CD14-positive monocyte (primary cell): Measurements from ENCODE around the gene PRKN. TPM values are rescaled to one million over a fixed set of nuclear protein-coding genes. Genes with fewer than 3 reads are reported as not detected.

Experiments used
- DNase-seq, 3 donors: peaks; one replicate each; pipeline ENCODE4 v3.0.0-alpha.2; 2011 to 2022
- H2AFZ ChIP-seq: 2 replicates; pipeline ENCODE4 v1.6.0; 2012; ENCODE audit warnings: mild to moderate bottlenecking, low read depth, low read length, inconsistent platforms; ENCODE audit not compliant: insufficient read depth, poor library complexity, severe bottlenecking
- H3K27ac ChIP-seq, 2 donors: 1 replicate in 1 of 2; 2 replicates in 1 of 2; pipeline ENCODE4 v1.5.1; 2012 to 2013; ENCODE audit warnings: low read length in 2 of 2, control low read depth in 1 of 2, inconsistent platforms in 1 of 2, low read depth in 1 of 2, mild to moderate bottlenecking in 1 of 2
- H3K27me3 ChIP-seq, 2 donors: one replicate each; pipeline versions ENCODE4 v1.6.0 to v1.6.1; 2011 to 2013; ENCODE audit warnings: low read length in 2 of 2; ENCODE audit not compliant: control insufficient read depth in 2 of 2, insufficient read depth in 2 of 2
- H3K36me3 ChIP-seq, 2 donors: replicated peaks in 1 of 2; 1 replicate in 1 of 2; 2 replicates in 1 of 2; pipeline versions ENCODE4 v1.5.1 to v1.6.1; 2012 to 2013; ENCODE audit warnings: low read length in 2 of 2, control low read depth in 1 of 2, inconsistent platforms in 1 of 2, mild to moderate bottlenecking in 1 of 2; ENCODE audit not compliant: insufficient read depth in 2 of 2, control insufficient read depth in 1 of 2
- H3K4me1 ChIP-seq, 2 donors: 1 replicate in 1 of 2; 2 replicates in 1 of 2; pipeline versions ENCODE4 v1.5.1 to v1.6.1; 2012 to 2013; ENCODE audit warnings: low read length in 2 of 2, control low read depth in 1 of 2, inconsistent platforms in 1 of 2, mild to moderate bottlenecking in 1 of 2, moderate library complexity in 1 of 2; ENCODE audit not compliant: insufficient read depth in 2 of 2, control insufficient read depth in 1 of 2
- H3K4me2 ChIP-seq: replicated peaks from 2 replicates; pipeline ENCODE3; 2012; ENCODE audit warnings: low read length, moderate library complexity, mild to moderate bottlenecking; ENCODE audit not compliant: poor library complexity, severe bottlenecking; ENCODE audit errors: extremely low read depth
- H3K4me3 ChIP-seq, 3 experiments: fragments of 200-600 bp in 1 of 3; sonication (generic) in 1 of 3; replicated peaks in 1 of 3; 1 replicate in 2 of 3; 2 replicates in 1 of 3; pipeline ENCODE4 v1.5.1; 2011 to 2013; ENCODE audit warnings: low read length in 3 of 3, mild to moderate bottlenecking in 3 of 3, control low read depth in 2 of 3, low read depth in 2 of 3, inconsistent platforms in 1 of 3, moderate library complexity in 1 of 3
- H3K79me2 ChIP-seq: 2 replicates; pipeline ENCODE4 v1.6.0; 2012; ENCODE audit warnings: mild to moderate bottlenecking, control low read depth, inconsistent platforms, low read length, moderate library complexity; ENCODE audit not compliant: insufficient read depth
- H3K9ac ChIP-seq: 2 replicates; pipeline ENCODE4 v1.6.0; 2017; ENCODE audit warnings: low read length, mild to moderate bottlenecking; ENCODE audit not compliant: insufficient read depth, poor library complexity, severe bottlenecking
- H3K9me3 ChIP-seq, 2 donors: replicated peaks in 1 of 2; 1 replicate in 1 of 2; 2 replicates in 1 of 2; pipeline versions ENCODE4 v1.5.1 to v1.6.1; 2012 to 2013; ENCODE audit warnings: low read length in 2 of 2, control low read depth in 1 of 2; ENCODE audit not compliant: control insufficient read depth in 1 of 2, insufficient read depth in 1 of 2
- H4K20me1 ChIP-seq: 2 replicates; pipeline ENCODE4 v1.6.0; 2012; ENCODE audit warnings: mild to moderate bottlenecking, low read length, control low read depth, moderate library complexity; ENCODE audit not compliant: insufficient read depth
- H3K27ac Mint-ChIP-seq, 7 donors: one replicate each; pipeline ENCODE4 v1.8.0; 2020; ENCODE audit warnings: mild to moderate bottlenecking in 7 of 7, mixed read lengths in 7 of 7, moderate library complexity in 6 of 7, inconsistent platforms in 2 of 7
- H3K27me3 Mint-ChIP-seq, 3 donors: one replicate each; pipeline ENCODE4 v1.8.0; 2021 to 2022; ENCODE audit warnings: low read depth in 3 of 3, mild to moderate bottlenecking in 3 of 3, mixed read lengths in 3 of 3, moderate library complexity in 3 of 3, inconsistent platforms in 1 of 3
- H3K36me3 Mint-ChIP-seq, 2 donors: one replicate each; pipeline ENCODE4 v1.8.0; 2020; ENCODE audit warnings: mixed read lengths in 2 of 2, inconsistent platforms in 1 of 2, mild to moderate bottlenecking in 1 of 2
- H3K4me1 Mint-ChIP-seq: one replicate; pipeline ENCODE4 v1.8.0; 2020; ENCODE audit warnings: mild to moderate bottlenecking, mixed read lengths
- H3K4me3 Mint-ChIP-seq, 2 donors: one replicate each; pipeline ENCODE4 v1.8.0; 2020; ENCODE audit warnings: mild to moderate bottlenecking in 2 of 2, mixed read lengths in 2 of 2, moderate library complexity in 1 of 2
- H3K9me3 Mint-ChIP-seq, 7 donors: one replicate each; pipeline ENCODE4 v1.8.0; 2020 to 2022; ENCODE audit warnings: mixed read lengths in 7 of 7, mild to moderate bottlenecking in 6 of 7, moderate library complexity in 6 of 7, inconsistent platforms in 2 of 7
- CTCF ChIP-seq: fragments of 200-600 bp; IDR thresholded peaks from one replicate; pipeline ENCODE4 v1.8.0; 2022; ENCODE audit warnings: antibody characterized with exemption, mild to moderate bottlenecking
- WGBS: methylation state at CpG from one replicate; pipeline ENCODE4 v1.1.5; 2013; ENCODE audit warnings: missing lambda C conversion rate; ENCODE audit not compliant: insufficient coverage; 5-methylcytosine and 5-hydroxymethylcytosine counted together
- intact Hi-C, 2 donors: fragments of 100-400 bp; cut with micrococcal nuclease; formaldehyde crosslinking; loops; one replicate each; pipeline versions ENCODE4 v1.15.0 to v1.15.1; 2023
- polyA plus RNA-seq, 3 donors: library from polyadenylated mRNA; depleted of rRNA in 1 of 3; unstranded in 2 of 3; stranded (reverse) in 1 of 3; fragments of 300-500 nt in 2 of 3; fragments of >200 nt in 1 of 3; fragmentation: Illumina TruSeq in 2 of 3; gene quantifications; 1 replicate in 2 of 3; 2 replicates in 1 of 3; pipeline ENCODE4 v1.2.3, GENCODE V29; 2012 to 2021

PRKN gene
- polyA plus RNA-seq, 3 donors, result 0.19 to 0.21 TPM; not detected in 1

DNA sequence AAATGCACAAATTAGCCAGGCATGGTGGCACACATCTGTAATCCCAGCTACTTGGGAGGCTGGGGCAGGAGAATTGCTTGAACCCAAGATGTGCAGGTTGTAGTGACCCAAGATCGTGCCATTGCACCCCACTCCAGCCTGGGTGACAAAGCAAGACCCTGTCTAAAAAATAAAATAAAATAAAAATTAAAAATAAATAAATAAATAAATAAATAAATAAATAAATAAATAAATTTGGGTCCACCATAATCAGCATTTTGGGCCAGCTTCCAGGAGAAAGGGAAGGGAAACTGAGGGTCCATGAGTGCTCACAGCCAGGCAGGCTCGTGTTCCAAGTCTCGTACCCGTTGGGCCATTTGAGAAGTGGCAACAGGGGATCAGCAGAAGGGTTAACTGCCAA is 1322.1 kb downstream of the PRKN start:
- Histone ChIP-seq H3K9me3 (peaks cover 0 to 7% of the 10 kb centered on the region in 2 donors), H3K4me2 (no peak overlapping the region), H3K9ac (no peak overlapping the region), H2AFZ (no peak overlapping the region), H3K27me3 (no peaks in the 10 kb centered on the region), H3K36me3 (no peaks in the 10 kb centered on the region), H4K20me1 (no peaks in the 10 kb centered on the region), H3K79me2 (no peaks in the 10 kb centered on the region), H3K4me1 (no peaks in the 10 kb centered on the region), H3K27ac (no peak overlapping the region), H3K4me3 (no peak overlapping the region)
- no peak overlapping the region for H3K27ac Mint-ChIP-seq
- no peak for TF ChIP-seq CTCF
- intact Hi-C loops, result no loop called here
- DNase-seq, result no peak
- 80% methylated on average over 1 of the region's 4 CpGs for WGBS
- H3K4me3 Mint-ChIP-seq, result no peak overlapping the region
- H3K36me3 Mint-ChIP-seq, result no peaks in the 10 kb centered on the region
- H3K27me3 Mint-ChIP-seq, result peaks cover 0 to 3% (median 1%) of the 10 kb centered on the region in 3 donors
- H3K4me1 Mint-ChIP-seq, result peaks cover 7% of the 10 kb centered on the region
- peaks cover 0 to 7% (median 6%) of the 10 kb centered on the region in 7 donors for H3K9me3 Mint-ChIP-seq

DNA sequence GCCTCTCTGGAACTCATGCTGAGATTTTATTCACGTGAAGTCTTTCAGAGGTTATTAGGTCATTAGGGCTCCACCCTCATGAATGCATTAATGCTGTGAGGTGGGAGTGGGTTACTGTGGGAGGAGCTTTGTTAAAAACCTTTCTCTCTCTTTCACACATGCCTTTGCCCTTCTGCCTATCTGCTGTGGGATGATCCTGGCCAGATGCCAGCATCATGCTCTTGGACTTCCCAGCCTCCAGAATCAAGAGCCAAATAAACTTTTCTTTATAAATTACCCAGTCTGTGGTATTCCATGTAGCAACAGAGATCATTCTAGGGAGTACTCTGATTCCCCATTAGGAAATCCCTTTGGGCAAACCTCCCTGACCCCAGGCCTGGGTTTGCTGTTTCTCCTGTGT is 1323.8 kb downstream of the PRKN start:
- Histone ChIP-seq H3K9ac (no peak overlapping the region), H3K4me3 (no peak overlapping the region), H3K27ac (no peak overlapping the region), H3K4me1 (no peaks in the 10 kb centered on the region), H3K79me2 (no peaks in the 10 kb centered on the region), H3K9me3 (peaks cover 0 to 7% of the 10 kb centered on the region in 2 donors), H4K20me1 (no peaks in the 10 kb centered on the region), H3K27me3 (no peaks in the 10 kb centered on the region), H2AFZ (no peak overlapping the region), H3K36me3 (no peaks in the 10 kb centered on the region), H3K4me2 (no peak overlapping the region)
- H3K27ac Mint-ChIP-seq, result no peak overlapping the region
- no peak overlapping the region for H3K4me3 Mint-ChIP-seq
- peaks cover 1 to 11% (median 7%) of the 10 kb centered on the region in 7 donors for H3K9me3 Mint-ChIP-seq
- no peak for TF ChIP-seq CTCF
- DNase-seq, result no peak
- no CpG with 5 or more reads among the region's 1 CpG for WGBS
- peaks cover 0 to 4% (median 1%) of the 10 kb centered on the region in 3 donors for H3K27me3 Mint-ChIP-seq
- no peaks in the 10 kb centered on the region for H3K36me3 Mint-ChIP-seq
- H3K4me1 Mint-ChIP-seq, result peaks cover 7% of the 10 kb centered on the region
- intact Hi-C loops, result no loop called here
